HG03196 (cell line): ENCODE measurements around the gene CSAD.
"Not testable (repeated sequence)": the region's sequence is repeated elsewhere in the genome, so short reads cannot be mapped to it uniquely, and the experiment has no call there.

ENCODE experiments used
- ATAC-seq: cut with Tn5 transposase; IDR thresholded peaks from one replicate; pipeline ENCODE4 v1.9.1; 2021; ENCODE audit not compliant: unreplicated experiment

CSAD gene

GRCh38 chr12:53147653-53148052 is 33.1 kb downstream of the CSAD start:
- ATAC-seq, result no peak

GRCh38 chr12:53147181-53147580 is 33.5 kb downstream of the CSAD start:
- no peak for ATAC-seq

- ATAC-seq, result no peak
Measured at GRCh38 chr12:53145383-53146260, 35.1 kb downstream of the CSAD start.

- ATAC-seq, result no peak
Measured at GRCh38 chr12:53143355-53143754, 37.4 kb downstream of the CSAD start.

GRCh38 chr12:53133722-53134121 is 47.0 kb downstream of the CSAD start:
- no peak for ATAC-seq

- ATAC-seq, result no peak
Measured at GRCh38 chr12:53131844-53132243, 48.9 kb downstream of the CSAD start.

- ATAC-seq, result no peak
Measured at GRCh38 chr12:53128780-53129569, 51.8 kb downstream of the CSAD start.

- ATAC-seq, result no peak
Measured at GRCh38 chr12:53127169-53127568, 53.6 kb downstream of the CSAD start.

- ATAC-seq, result no peak
Measured at GRCh38 chr12:53124352-53124723, 56.4 kb downstream of the CSAD start.

- ATAC-seq, result no peak
Measured at GRCh38 chr12:53123578-53124351, 57.0 kb downstream of the CSAD start.

GRCh38 chr12:53122961-53123468 is 57.7 kb downstream of the CSAD start:
- ATAC-seq, result no peak

GRCh38 chr12:53120685-53121525 is 59.8 kb downstream of the CSAD start:
- ATAC-seq, result no peak

- ATAC-seq, result no peak
Measured at GRCh38 chr12:53118751-53119300, 61.9 kb downstream of the CSAD start.

- ATAC-seq, result no peak
Measured at GRCh38 chr12:53115891-53116648, 64.7 kb downstream of the CSAD start.

- ATAC-seq, result no peak
Measured at GRCh38 chr12:53115112-53115890, 65.4 kb downstream of the CSAD start.

- no peak for ATAC-seq
Measured at GRCh38 chr12:53113951-53114350, 66.8 kb downstream of the CSAD start.

GRCh38 chr12:53113136-53113705 is 67.5 kb downstream of the CSAD start:
- no peak for ATAC-seq

- not testable (repeated sequence) for ATAC-seq
Measured at GRCh38 chr12:53112431-53112830, 68.3 kb downstream of the CSAD start.
